Activated B cell treated with CpG ODN at 0.5 μM for 24 hours (primary cell): ENCODE measurements around the gene PTPRJ. TPM values are rescaled to one million over a fixed set of nuclear protein-coding genes. Genes with fewer than 3 reads are reported as not detected.
A peak's percentile ranks its signal among the peaks of the same experiment; 100 is the strongest.

Experiments
- ATAC-seq: fragments of 200-7000 bp; cut with Tn5 transposase; one replicate; pipeline ENCODE4 v1.10.0; 2021; ENCODE audit warnings: low read depth, mild to moderate bottlenecking, moderate library complexity
- CTCF ChIA-PET: fragments of 350-600 bp; sonication (Branson Sonifier 250); formaldehyde crosslinking; loops from one replicate; lab custom pipeline; 2021; ENCODE audit warnings: antibody characterized with exemption; lab: Charles Lee
- POLR2A ChIA-PET: fragments of 350-600 bp; sonication (Branson Sonifier 250); formaldehyde crosslinking; loops from one replicate; lab custom pipeline; 2021; ENCODE audit warnings: antibody characterized with exemption; lab: Charles Lee
- DNase-seq: peaks from one replicate; pipeline ENCODE4 v3.0.0; 2022
- H3K27ac Mint-ChIP-seq: one replicate; pipeline ENCODE4 v1.8.0; 2020; ENCODE audit warnings: mixed read lengths
- H3K27me3 Mint-ChIP-seq: one replicate; pipeline ENCODE4 v1.8.0; 2021; ENCODE audit warnings: mixed read lengths
- H3K36me3 Mint-ChIP-seq: one replicate; pipeline ENCODE4 v1.8.0; 2021; ENCODE audit warnings: low read depth, mixed read lengths
- H3K4me1 Mint-ChIP-seq: one replicate; pipeline ENCODE4 v1.8.0; 2021; ENCODE audit warnings: mixed read lengths
- H3K4me3 Mint-ChIP-seq: one replicate; pipeline ENCODE4 v1.8.0; 2020; ENCODE audit warnings: mild to moderate bottlenecking, mixed read lengths
- H3K9me3 Mint-ChIP-seq: one replicate; pipeline ENCODE4 v1.8.0; 2020; ENCODE audit warnings: mixed read lengths
- CTCF ChIP-seq: fragments of 200-600 bp; IDR thresholded peaks from one replicate; pipeline ENCODE4 v1.8.0; 2022; ENCODE audit warnings: antibody characterized with exemption, mild to moderate bottlenecking
- intact Hi-C: fragments of 100-400 bp; cut with micrococcal nuclease; formaldehyde crosslinking; loops from one replicate; pipeline ENCODE4 v1.15.1; 2024
- total RNA-seq: library from RNA; stranded (reverse); gene quantifications from 2 replicates; pipeline ENCODE4 v1.2.3, GENCODE V29; 2022

PTPRJ gene
- total RNA-seq, 1 donor from 2014 or later = 19.2 TPM

GRCh38 chr11:48167380-48167779, 187.0 kb downstream of the PTPRJ start:
- no peak for TF ChIP-seq CTCF
- ATAC-seq (no peak), DNase-seq (no peak)
- Mint-ChIP-seq H3K27me3 (no peaks in the 10 kb centered on the region), H3K4me3 (no peak overlapping the region), H3K36me3 (peaks cover 61% of the 10 kb centered on the region), H3K27ac (no peak overlapping the region), H3K4me1 (peaks cover 26% of the 10 kb centered on the region), H3K9me3 (no peaks in the 10 kb centered on the region)
- CTCF ChIA-PET = no interaction called here
- intact Hi-C loops = no loop called here
- POLR2A ChIA-PET = no interaction called here

GRCh38 chr11:48168815-48169214, 188.5 kb downstream of the PTPRJ start:
- Mint-ChIP-seq H3K4me3 (no peak overlapping the region), H3K36me3 (peaks cover 48% of the 10 kb centered on the region), H3K9me3 (no peaks in the 10 kb centered on the region), H3K4me1 (peaks cover 29% of the 10 kb centered on the region), H3K27ac (no peak overlapping the region), H3K27me3 (no peaks in the 10 kb centered on the region)
- ChIA-PET CTCF (no interaction called here), POLR2A (no interaction called here)
- ATAC-seq = no peak
- intact Hi-C loops = no loop called here
- DNase-seq = no peak
- TF ChIP-seq CTCF = no peak

GRCh38 chr11:48169259-48169658, 188.9 kb downstream of the PTPRJ start:
- Mint-ChIP-seq H3K9me3 (no peaks in the 10 kb centered on the region), H3K27ac (no peak overlapping the region), H3K4me1 (peaks cover 29% of the 10 kb centered on the region), H3K4me3 (no peak overlapping the region), H3K36me3 (peaks cover 44% of the 10 kb centered on the region), H3K27me3 (no peaks in the 10 kb centered on the region)
- no peak for TF ChIP-seq CTCF
- DNase-seq (no peak), ATAC-seq (no peak)
- intact Hi-C loops = no loop called here
- ChIA-PET CTCF (no interaction called here), POLR2A (no interaction called here)

GRCh38 chr11:48169717-48170116, 189.4 kb downstream of the PTPRJ start:
- ATAC-seq (no peak), DNase-seq (no peak)
- POLR2A ChIA-PET = no interaction called here
- Mint-ChIP-seq H3K27me3 (no peaks in the 10 kb centered on the region), H3K9me3 (no peaks in the 10 kb centered on the region), H3K4me3 (no peak overlapping the region), H3K4me1 (peaks cover 29% of the 10 kb centered on the region), H3K36me3 (peaks cover 40% of the 10 kb centered on the region), H3K27ac (no peak overlapping the region)
- intact Hi-C loops = loop anchor here (5.0 kb wide), 1 partner anchor 1358 kb away; no protein-coding TSS in a partner anchor
- CTCF ChIA-PET = no interaction called here
- no peak for TF ChIP-seq CTCF

- Mint-ChIP-seq H3K36me3 (peaks cover 32% of the 10 kb centered on the region), H3K4me3 (no peak overlapping the region), H3K4me1 (peaks cover 29% of the 10 kb centered on the region), H3K27me3 (no peaks in the 10 kb centered on the region), H3K9me3 (no peaks in the 10 kb centered on the region), H3K27ac (peak overlapping the region; percentile 18)
- no peak for ATAC-seq
- no peak for TF ChIP-seq CTCF
- intact Hi-C loops = loop anchor here (5.0 kb wide), 1 partner anchor 1357 kb away; no protein-coding TSS in a partner anchor
- POLR2A ChIA-PET = no interaction called here
- DNase-seq = no peak
- CTCF ChIA-PET = no interaction called here
Observed at GRCh38 chr11:48170241-48171233, 190.2 kb downstream of the PTPRJ start.
